SU-DHL-6 (cell line): Measurements from ENCODE around the gene SUPT4H1.

Source experiments
- H2AFZ ChIP-seq: fragments of 200-600 bp; sonication (generic); 2 replicates; pipeline ENCODE4 v1.6.1; 2014; ENCODE audit warnings: low read depth, mild to moderate bottlenecking, moderate library complexity, mixed read lengths, antibody characterized with exemption, low read length; ENCODE audit not compliant: severe bottlenecking
- H3F3A ChIP-seq: fragments of 200-600 bp; shearing (Covaris generic); 2 replicates; pipeline ENCODE4 v1.6.0; 2016; ENCODE audit warnings: antibody characterized with exemption, mild to moderate bottlenecking; ENCODE audit not compliant: insufficient read depth
- H3K27ac ChIP-seq: fragments of 200-600 bp; sonication (generic); 2 replicates; pipeline ENCODE4 v1.5.1; 2016; ENCODE audit warnings: low read depth, mild to moderate bottlenecking, low read length, moderate library complexity, mixed read lengths
- H3K27me3 ChIP-seq: fragments of 200-600 bp; sonication (generic), shearing (Covaris generic); 2 replicates; pipeline ENCODE4 v1.6.0; 2014; ENCODE audit warnings: mild to moderate bottlenecking, low read length
- H3K36me3 ChIP-seq: fragments of 200-600 bp; sonication (generic); 2 replicates; pipeline ENCODE4 v1.6.1; 2014; ENCODE audit warnings: mild to moderate bottlenecking, low read length, mixed read lengths
- H3K4me2 ChIP-seq: fragments of 300-600, 200-600 bp; shearing (Covaris generic), sonication (generic); 2 replicates; pipeline ENCODE4 v1.6.0; 2014; ENCODE audit warnings: low read length, low read depth, mild to moderate bottlenecking; ENCODE audit not compliant: poor library complexity, severe bottlenecking
- H3K4me3 ChIP-seq: fragments of 200-600 bp; sonication (generic); 2 replicates; pipeline ENCODE4 v1.5.1; 2014; ENCODE audit warnings: antibody characterized with exemption, low read length, mild to moderate bottlenecking, mixed read lengths; ENCODE audit not compliant: insufficient read depth, poor library complexity, severe bottlenecking
- H3K79me2 ChIP-seq: fragments of 200-600 bp; sonication (generic); 2 replicates; pipeline ENCODE4 v1.6.1; 2014; ENCODE audit warnings: mild to moderate bottlenecking, low read length, moderate library complexity; ENCODE audit not compliant: insufficient read depth
- H3K9ac ChIP-seq: fragments of 200-600 bp; sonication (generic); 2 replicates; pipeline ENCODE4 v1.7.0; 2014; ENCODE audit warnings: mild to moderate bottlenecking, low read length
- H3K9me2 ChIP-seq: fragments of 200-600 bp; sonication (generic); replicated peaks from 2 replicates; pipeline ENCODE4 v1.6.1; 2014; ENCODE audit warnings: low read length; ENCODE audit not compliant: insufficient read depth
- H3K9me3 ChIP-seq: fragments of 200-600 bp; sonication (generic); 2 replicates; pipeline ENCODE4 v1.6.1; 2014; ENCODE audit warnings: low read length, mixed read lengths; ENCODE audit not compliant: insufficient read depth
- H4K20me1 ChIP-seq: fragments of 200-600 bp; sonication (generic); 2 replicates; pipeline ENCODE4 v1.6.1; 2014; ENCODE audit warnings: low read depth, mild to moderate bottlenecking, antibody characterized with exemption, low read length, moderate library complexity, mixed read lengths
- CTCF ChIP-seq: fragments of 200-600 bp; sonication (generic); IDR thresholded peaks from one replicate; pipeline ENCODE4 v1.5.1; 2017; ENCODE audit warnings: antibody characterized with exemption, mild to moderate bottlenecking, low read length, moderate library complexity; ENCODE audit not compliant: insufficient read depth, poor library complexity, severe bottlenecking
- EZH2phosphoT487 ChIP-seq: fragments of 200-600 bp; sonication (generic), shearing (Covaris generic); conservative IDR thresholded peaks from 2 replicates; pipeline ENCODE4 v1.6.1; 2018; ENCODE audit warnings: mild to moderate bottlenecking, antibody characterized with exemption, low read length, moderate library complexity, mixed read lengths

SUPT4H1 gene

GRCh38 chr17:58385359-58385899, 33.4 kb upstream of the SUPT4H1 start:
- no peak for TF ChIP-seq EZH2phosphoT487
- no peak for TF ChIP-seq CTCF
- no peak overlapping the region for H3K4me2 ChIP-seq
- no peaks in the 10 kb centered on the region for H3F3A ChIP-seq
- no peaks in the 10 kb centered on the region for H3K27me3 ChIP-seq
- H3K79me2 ChIP-seq: no peaks in the 10 kb centered on the region
- no peaks in the 10 kb centered on the region for H3K9me2 ChIP-seq
- no peak overlapping the region for H3K4me3 ChIP-seq
- H3K27ac ChIP-seq: no peak overlapping the region
- H3K9ac ChIP-seq: no peak overlapping the region
- H3K9me3 ChIP-seq: no peaks in the 10 kb centered on the region
- H4K20me1 ChIP-seq: no peaks in the 10 kb centered on the region
- H3K36me3 ChIP-seq: no peaks in the 10 kb centered on the region
- no peak overlapping the region for H2AFZ ChIP-seq

- H3K4me3 ChIP-seq: no peak overlapping the region
These were observed 32.9 kb upstream of the SUPT4H1 start for GRCh38 chr17:58384897-58385296.

GRCh38 chr17:58383892-58384462, 32.0 kb upstream of the SUPT4H1 start:
- no peaks in the 10 kb centered on the region for H3K27me3 ChIP-seq

More at GRCh38 chr17:58384897-58385296, 32.9 kb upstream of the SUPT4H1 start:
- Histone ChIP-seq H3K9ac (no peak overlapping the region), H3K9me2 (no peaks in the 10 kb centered on the region), H4K20me1 (no peaks in the 10 kb centered on the region), H3K79me2 (no peaks in the 10 kb centered on the region), H3K36me3 (no peaks in the 10 kb centered on the region), H3K27me3 (no peaks in the 10 kb centered on the region), H3F3A (no peaks in the 10 kb centered on the region), H3K9me3 (no peaks in the 10 kb centered on the region), H3K27ac (no peak overlapping the region), H3K4me2 (no peak overlapping the region), H2AFZ (no peak overlapping the region)
- TF ChIP-seq CTCF: no peak
- no peak for TF ChIP-seq EZH2phosphoT487

More at GRCh38 chr17:58383892-58384462, 32.0 kb upstream of the SUPT4H1 start:
- Histone ChIP-seq H3K79me2 (no peaks in the 10 kb centered on the region), H3K4me2 (no peak overlapping the region), H2AFZ (no peak overlapping the region), H3K9ac (no peak overlapping the region), H3K9me3 (no peaks in the 10 kb centered on the region), H3K27ac (no peak overlapping the region), H3K4me3 (no peak overlapping the region), H3F3A (no peaks in the 10 kb centered on the region), H3K9me2 (no peaks in the 10 kb centered on the region), H3K36me3 (no peaks in the 10 kb centered on the region), H4K20me1 (no peaks in the 10 kb centered on the region)
- TF ChIP-seq CTCF (no peak), EZH2phosphoT487 (no peak)
